ENCODE data around the gene FMN2.

GRCh38 chr1:240256836-240257503 is 165.3 kb downstream of the FMN2 start:
- TF ChIP-seq CTCF (IDR thresholded peaks at IDR 0.05; ENCODE audit: insufficient read depth, low read length, poor library complexity, severe bottlenecking), result no peak
- TF ChIP-seq EZH2phosphoT487 (conservative IDR thresholded peaks at IDR 0.05; ENCODE audit: low read length), result no peak

Data from SU-DHL-6 (cell line).